HepG2 (cell line): ENCODE measurements around the gene SOX12. TPM values are rescaled to one million over a fixed set of nuclear protein-coding genes. Genes with fewer than 3 reads are reported as not detected.

Experiments used
- ADNP ChIP-seq: sonication (generic); formaldehyde crosslinking; IDR thresholded peaks from 2 replicates; pipeline ENCODE4 v1.4.0; 2020; ENCODE audit warnings: missing genetic modification reagents
- CAMTA2 ChIP-seq: sonication (generic); formaldehyde crosslinking; IDR thresholded peaks from 2 replicates; pipeline ENCODE4 v1.4.0; 2020; ENCODE audit warnings: mild to moderate bottlenecking, missing genetic modification reagents, borderline replicate concordance
- FOXP1 ChIP-seq, 2 experiments: fragments of 450-650 bp in 1 of 2; IDR thresholded peaks; 2 replicates each; pipeline ENCODE4 v1.6.1; 2017 to 2018; ENCODE audit warnings: antibody characterized with exemption in 1 of 2
- GABPA ChIP-seq, 2 experiments: IDR thresholded peaks; 2 replicates each; pipeline ENCODE4 v1.6.1; 2011 to 2016; ENCODE audit warnings: low read depth in 2 of 2, low read length in 1 of 2, missing biosample characterization in 1 of 2, missing genetic modification characterization in 1 of 2
- MBD4 ChIP-seq: IDR thresholded peaks from 2 replicates; pipeline ENCODE4 v1.6.1; 2012; ENCODE audit warnings: low read length, inconsistent platforms, borderline replicate concordance
- RARA ChIP-seq: IDR thresholded peaks from 2 replicates; pipeline ENCODE4 v1.6.1; 2016; ENCODE audit warnings: missing genetic modification reagents, missing compliant biosample characterization
- ZFYVE20 ChIP-seq: sonication (generic); formaldehyde crosslinking; IDR thresholded peaks from 2 replicates; pipeline ENCODE4 v1.8.0; 2023; ENCODE audit warnings: low read depth, mild to moderate bottlenecking, moderate library complexity, missing genetic modification reagents, borderline replicate concordance
- ZNF17 ChIP-seq: sonication (generic); formaldehyde crosslinking; IDR thresholded peaks from 2 replicates; pipeline ENCODE4 v1.5.0; 2020; ENCODE audit warnings: mild to moderate bottlenecking, missing genetic modification reagents
- ZNF34 ChIP-seq: sonication (generic); formaldehyde crosslinking; IDR thresholded peaks from 2 replicates; pipeline ENCODE4 v1.4.0; 2020; ENCODE audit warnings: mild to moderate bottlenecking, missing genetic modification reagents, borderline replicate concordance
- ZNF558 ChIP-seq: sonication (generic); formaldehyde crosslinking; IDR thresholded peaks from 2 replicates; pipeline ENCODE4 v1.9.0; 2022; ENCODE audit warnings: mild to moderate bottlenecking, missing genetic modification reagents, borderline replicate concordance
- polyA plus RNA-seq, 8 experiments: library from polyadenylated mRNA; depleted of rRNA in 3 of 8; stranded (reverse) in 7 of 8; unstranded in 1 of 8; fragments of >200 nt; fragmentation: Illumina TruSeq in 4 of 8; extraction: Trizol in 4 of 8; gene quantifications; 2 replicates each; pipeline versions ENCODE4 v1.2.1 to v1.2.3, GENCODE V29; 2011 to 2016; ENCODE audit warnings: low read depth in 4 of 8, missing spikeins in 1 of 8, mixed read lengths in 1 of 8; ENCODE audit not compliant: insufficient read depth in 1 of 8
- total RNA-seq, 5 experiments: library from RNA; depleted of rRNA; stranded (reverse); fragments of >200 nt; fragmentation: Illumina TruSeq; extraction: Trizol; gene quantifications; 2 replicates each; pipeline ENCODE4 v1.2.3, GENCODE V29; 2016; ENCODE audit warnings: low read depth in 1 of 5
- TF ChIP-seq, protein P1 (sequence below): sonication (generic); formaldehyde crosslinking; IDR thresholded peaks from 2 replicates; pipeline ENCODE4 v1.4.0; 2020; ENCODE audit warnings: missing genetic modification reagents
- TF ChIP-seq, protein P2 (sequence below): sonication (generic); formaldehyde crosslinking; conservative IDR thresholded peaks from 2 replicates; pipeline ENCODE4 v1.5.0; 2020; ENCODE audit warnings: missing genetic modification reagents
- TF ChIP-seq, protein P3 (sequence below), 2 experiments: IDR thresholded peaks; 2 replicates each; pipeline ENCODE4 v1.6.1; 2011 to 2012; ENCODE audit warnings: low read length in 2 of 2, borderline replicate concordance in 1 of 2, low read depth in 1 of 2, mild to moderate bottlenecking in 1 of 2, moderate library complexity in 1 of 2
- TF ChIP-seq, protein P4 (sequence below): sonication (generic); formaldehyde crosslinking; IDR thresholded peaks from 2 replicates; pipeline ENCODE4 v1.8.0; 2022; ENCODE audit warnings: mild to moderate bottlenecking, missing genetic modification reagents; ENCODE audit not compliant: insufficient replicate concordance
- TF ChIP-seq, protein P5 (sequence below): sonication (generic); IDR thresholded peaks from 2 replicates; pipeline ENCODE4 v1.6.1; 2016; ENCODE audit warnings: low read depth, borderline replicate concordance
- TF ChIP-seq, protein P6 (sequence below): sonication (generic); formaldehyde crosslinking; IDR thresholded peaks from 2 replicates; pipeline ENCODE4 v1.5.0; 2020; ENCODE audit warnings: missing genetic modification reagents

SOX12 gene
- total and polyA plus RNA-seq, 2 of the 13 experiments (the other 11 are each of a cell fraction or from before 2014, with no cell fraction given), result 10.0 to 18.7 TPM

DNA sequence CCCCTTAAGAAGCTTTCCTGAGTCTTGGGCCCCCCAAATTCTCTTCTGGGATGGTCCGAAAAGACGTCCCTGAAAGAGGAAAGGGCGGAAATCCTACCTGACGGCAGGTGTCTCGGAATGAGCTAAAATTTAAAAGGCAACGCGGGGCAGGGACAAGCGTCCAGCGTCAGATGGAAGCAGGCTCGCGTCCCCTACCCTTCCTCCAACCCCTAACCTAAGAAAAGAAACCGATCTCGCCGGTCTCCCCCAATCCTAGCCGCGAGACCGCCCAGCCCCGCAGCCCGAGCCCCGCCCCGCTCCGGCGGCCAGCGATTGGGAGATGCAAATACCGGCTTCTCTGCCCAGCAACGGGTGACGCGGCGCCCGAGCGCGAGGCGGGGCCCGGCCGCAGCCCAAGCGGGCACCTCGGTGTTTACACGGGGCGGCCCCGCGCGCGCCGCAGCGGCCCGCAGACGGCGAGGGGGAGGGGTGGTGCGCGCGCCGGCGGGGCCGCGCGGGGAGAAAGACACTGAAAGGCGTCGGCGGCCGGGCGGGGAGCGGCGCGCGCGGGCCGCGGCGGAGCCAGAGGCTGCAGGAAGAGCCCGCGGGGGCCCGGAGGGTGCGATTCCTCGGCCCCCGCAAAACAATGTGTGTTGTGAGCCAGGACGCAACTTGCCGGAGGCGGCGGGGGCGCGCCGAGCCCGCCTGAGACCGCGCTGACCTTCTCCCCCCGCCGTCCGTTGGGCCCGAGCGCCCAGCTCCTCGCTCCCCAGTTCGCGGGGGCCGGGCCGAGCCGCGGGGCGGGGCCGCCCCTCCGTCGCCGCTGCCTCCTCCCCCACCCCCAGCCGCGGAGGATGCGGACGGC lies at the start of gene SOX12 (continued):
- TF ChIP-seq, protein P1, sequence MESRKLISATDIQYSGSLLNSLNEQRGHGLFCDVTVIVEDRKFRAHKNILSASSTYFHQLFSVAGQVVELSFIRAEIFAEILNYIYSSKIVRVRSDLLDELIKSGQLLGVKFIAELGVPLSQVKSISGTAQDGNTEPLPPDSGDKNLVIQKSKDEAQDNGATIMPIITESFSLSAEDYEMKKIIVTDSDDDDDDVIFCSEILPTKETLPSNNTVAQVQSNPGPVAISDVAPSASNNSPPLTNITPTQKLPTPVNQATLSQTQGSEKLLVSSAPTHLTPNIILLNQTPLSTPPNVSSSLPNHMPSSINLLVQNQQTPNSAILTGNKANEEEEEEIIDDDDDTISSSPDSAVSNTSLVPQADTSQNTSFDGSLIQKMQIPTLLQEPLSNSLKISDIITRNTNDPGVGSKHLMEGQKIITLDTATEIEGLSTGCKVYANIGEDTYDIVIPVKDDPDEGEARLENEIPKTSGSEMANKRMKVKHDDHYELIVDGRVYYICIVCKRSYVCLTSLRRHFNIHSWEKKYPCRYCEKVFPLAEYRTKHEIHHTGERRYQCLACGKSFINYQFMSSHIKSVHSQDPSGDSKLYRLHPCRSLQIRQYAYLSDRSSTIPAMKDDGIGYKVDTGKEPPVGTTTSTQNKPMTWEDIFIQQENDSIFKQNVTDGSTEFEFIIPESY (CRISPR knock-in tag), result no peak
- TF ChIP-seq ADNP (no peak), FOXP1 (IDR thresholded peaks at IDR 0.05) (no peak), FOXP1 (CRISPR knock-in tag; IDR thresholded peaks at IDR 0.05) (no peak), RARA (peak; percentile 37; the same call in 1 of the 2 replicates), ZNF34 (CRISPR knock-in tag) (no peak), MBD4 (no peak), ZNF558 (CRISPR knock-in tag) (no peak; the same call in 1 of the 2 replicates), ZFYVE20 (no peak), CAMTA2 (CRISPR knock-in tag) (no peak), ZNF17 (CRISPR knock-in tag) (no peak), GABPA (IDR thresholded peaks at IDR 0.05; ENCODE audit: low read depth, low read length) (no peak), GABPA (CRISPR knock-in tag; IDR thresholded peaks at IDR 0.05; ENCODE audit: low read depth) (no peak)
- TF ChIP-seq, protein P2, sequence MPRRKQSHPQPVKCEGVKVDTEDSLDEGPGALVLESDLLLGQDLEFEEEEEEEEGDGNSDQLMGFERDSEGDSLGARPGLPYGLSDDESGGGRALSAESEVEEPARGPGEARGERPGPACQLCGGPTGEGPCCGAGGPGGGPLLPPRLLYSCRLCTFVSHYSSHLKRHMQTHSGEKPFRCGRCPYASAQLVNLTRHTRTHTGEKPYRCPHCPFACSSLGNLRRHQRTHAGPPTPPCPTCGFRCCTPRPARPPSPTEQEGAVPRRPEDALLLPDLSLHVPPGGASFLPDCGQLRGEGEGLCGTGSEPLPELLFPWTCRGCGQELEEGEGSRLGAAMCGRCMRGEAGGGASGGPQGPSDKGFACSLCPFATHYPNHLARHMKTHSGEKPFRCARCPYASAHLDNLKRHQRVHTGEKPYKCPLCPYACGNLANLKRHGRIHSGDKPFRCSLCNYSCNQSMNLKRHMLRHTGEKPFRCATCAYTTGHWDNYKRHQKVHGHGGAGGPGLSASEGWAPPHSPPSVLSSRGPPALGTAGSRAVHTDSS (CRISPR knock-in tag), result no peak
- TF ChIP-seq, protein P3, sequence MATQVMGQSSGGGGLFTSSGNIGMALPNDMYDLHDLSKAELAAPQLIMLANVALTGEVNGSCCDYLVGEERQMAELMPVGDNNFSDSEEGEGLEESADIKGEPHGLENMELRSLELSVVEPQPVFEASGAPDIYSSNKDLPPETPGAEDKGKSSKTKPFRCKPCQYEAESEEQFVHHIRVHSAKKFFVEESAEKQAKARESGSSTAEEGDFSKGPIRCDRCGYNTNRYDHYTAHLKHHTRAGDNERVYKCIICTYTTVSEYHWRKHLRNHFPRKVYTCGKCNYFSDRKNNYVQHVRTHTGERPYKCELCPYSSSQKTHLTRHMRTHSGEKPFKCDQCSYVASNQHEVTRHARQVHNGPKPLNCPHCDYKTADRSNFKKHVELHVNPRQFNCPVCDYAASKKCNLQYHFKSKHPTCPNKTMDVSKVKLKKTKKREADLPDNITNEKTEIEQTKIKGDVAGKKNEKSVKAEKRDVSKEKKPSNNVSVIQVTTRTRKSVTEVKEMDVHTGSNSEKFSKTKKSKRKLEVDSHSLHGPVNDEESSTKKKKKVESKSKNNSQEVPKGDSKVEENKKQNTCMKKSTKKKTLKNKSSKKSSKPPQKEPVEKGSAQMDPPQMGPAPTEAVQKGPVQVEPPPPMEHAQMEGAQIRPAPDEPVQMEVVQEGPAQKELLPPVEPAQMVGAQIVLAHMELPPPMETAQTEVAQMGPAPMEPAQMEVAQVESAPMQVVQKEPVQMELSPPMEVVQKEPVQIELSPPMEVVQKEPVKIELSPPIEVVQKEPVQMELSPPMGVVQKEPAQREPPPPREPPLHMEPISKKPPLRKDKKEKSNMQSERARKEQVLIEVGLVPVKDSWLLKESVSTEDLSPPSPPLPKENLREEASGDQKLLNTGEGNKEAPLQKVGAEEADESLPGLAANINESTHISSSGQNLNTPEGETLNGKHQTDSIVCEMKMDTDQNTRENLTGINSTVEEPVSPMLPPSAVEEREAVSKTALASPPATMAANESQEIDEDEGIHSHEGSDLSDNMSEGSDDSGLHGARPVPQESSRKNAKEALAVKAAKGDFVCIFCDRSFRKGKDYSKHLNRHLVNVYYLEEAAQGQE (IDR thresholded peaks at IDR 0.05; ENCODE audit: borderline replicate concordance in 1 of 2, low read depth in 1 of 2, low read length in 2 of 2), result 0 out of 4 replicates have a peak, but pooled peaks of 1 of the 2 experiments have one; percentile 17
- TF ChIP-seq, protein P4, sequence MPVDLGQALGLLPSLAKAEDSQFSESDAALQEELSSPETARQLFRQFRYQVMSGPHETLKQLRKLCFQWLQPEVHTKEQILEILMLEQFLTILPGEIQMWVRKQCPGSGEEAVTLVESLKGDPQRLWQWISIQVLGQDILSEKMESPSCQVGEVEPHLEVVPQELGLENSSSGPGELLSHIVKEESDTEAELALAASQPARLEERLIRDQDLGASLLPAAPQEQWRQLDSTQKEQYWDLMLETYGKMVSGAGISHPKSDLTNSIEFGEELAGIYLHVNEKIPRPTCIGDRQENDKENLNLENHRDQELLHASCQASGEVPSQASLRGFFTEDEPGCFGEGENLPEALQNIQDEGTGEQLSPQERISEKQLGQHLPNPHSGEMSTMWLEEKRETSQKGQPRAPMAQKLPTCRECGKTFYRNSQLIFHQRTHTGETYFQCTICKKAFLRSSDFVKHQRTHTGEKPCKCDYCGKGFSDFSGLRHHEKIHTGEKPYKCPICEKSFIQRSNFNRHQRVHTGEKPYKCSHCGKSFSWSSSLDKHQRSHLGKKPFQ, result no peak
- TF ChIP-seq, protein P5, sequence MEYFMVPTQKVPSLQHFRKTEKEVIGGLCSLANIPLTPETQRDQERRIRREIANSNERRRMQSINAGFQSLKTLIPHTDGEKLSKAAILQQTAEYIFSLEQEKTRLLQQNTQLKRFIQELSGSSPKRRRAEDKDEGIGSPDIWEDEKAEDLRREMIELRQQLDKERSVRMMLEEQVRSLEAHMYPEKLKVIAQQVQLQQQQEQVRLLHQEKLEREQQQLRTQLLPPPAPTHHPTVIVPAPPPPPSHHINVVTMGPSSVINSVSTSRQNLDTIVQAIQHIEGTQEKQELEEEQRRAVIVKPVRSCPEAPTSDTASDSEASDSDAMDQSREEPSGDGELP, result no peak
- TF ChIP-seq, protein P6, sequence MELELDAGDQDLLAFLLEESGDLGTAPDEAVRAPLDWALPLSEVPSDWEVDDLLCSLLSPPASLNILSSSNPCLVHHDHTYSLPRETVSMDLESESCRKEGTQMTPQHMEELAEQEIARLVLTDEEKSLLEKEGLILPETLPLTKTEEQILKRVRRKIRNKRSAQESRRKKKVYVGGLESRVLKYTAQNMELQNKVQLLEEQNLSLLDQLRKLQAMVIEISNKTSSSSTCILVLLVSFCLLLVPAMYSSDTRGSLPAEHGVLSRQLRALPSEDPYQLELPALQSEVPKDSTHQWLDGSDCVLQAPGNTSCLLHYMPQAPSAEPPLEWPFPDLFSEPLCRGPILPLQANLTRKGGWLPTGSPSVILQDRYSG, result peak; percentile 71
